ENCODE results near the gene TRAF3IP1.

TRAF3IP1 gene

GRCh38 chr2:238408615-238409340 lies 88.5 kb downstream of the TRAF3IP1 start:
- DNase-seq (ENCODE audit: low read depth in 2 of 2), result no peak

DNA sequence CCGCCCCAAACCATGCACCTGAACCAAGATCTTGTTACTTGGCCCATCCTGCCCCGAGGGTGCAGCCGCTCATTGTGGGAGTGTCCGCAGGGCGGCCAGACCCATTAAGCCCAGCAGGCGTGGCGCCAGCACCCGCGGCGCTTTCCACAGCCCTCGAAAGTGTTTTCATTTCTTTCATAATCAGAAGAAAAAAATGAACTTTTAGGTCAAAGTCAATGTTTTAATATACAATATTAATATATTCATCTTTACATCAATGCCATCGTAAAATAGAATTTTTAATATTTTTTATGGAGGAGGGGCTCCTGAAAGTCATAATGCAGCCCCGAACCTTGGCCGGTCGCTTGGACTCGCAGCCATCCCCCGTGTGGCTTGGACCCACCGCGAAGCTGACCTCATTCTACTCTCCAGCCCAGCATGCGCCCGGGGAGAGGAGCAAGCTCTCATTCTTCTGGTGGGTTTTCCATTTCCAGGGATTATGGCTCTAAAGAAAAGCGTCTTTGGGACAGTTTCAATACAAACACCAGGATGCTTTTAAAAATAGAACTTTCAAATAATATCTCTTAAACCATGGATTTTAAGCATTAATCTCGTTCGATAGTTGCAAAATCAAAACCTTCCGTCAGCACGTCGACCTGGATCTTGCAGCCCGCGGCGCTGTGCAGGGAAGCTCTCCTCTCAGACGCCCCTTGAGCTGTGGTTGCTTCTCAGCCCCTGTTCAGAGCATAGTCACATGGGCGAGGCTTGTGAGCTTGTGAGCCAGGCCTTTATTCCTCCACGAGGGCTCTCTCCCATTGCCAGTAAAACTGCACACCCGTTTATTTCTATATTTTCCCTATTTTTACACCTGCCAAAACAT lies 89.3 kb downstream of the TRAF3IP1 start:
- DNase-seq (ENCODE audit: low read depth in 2 of 2), result no peak

DNA sequence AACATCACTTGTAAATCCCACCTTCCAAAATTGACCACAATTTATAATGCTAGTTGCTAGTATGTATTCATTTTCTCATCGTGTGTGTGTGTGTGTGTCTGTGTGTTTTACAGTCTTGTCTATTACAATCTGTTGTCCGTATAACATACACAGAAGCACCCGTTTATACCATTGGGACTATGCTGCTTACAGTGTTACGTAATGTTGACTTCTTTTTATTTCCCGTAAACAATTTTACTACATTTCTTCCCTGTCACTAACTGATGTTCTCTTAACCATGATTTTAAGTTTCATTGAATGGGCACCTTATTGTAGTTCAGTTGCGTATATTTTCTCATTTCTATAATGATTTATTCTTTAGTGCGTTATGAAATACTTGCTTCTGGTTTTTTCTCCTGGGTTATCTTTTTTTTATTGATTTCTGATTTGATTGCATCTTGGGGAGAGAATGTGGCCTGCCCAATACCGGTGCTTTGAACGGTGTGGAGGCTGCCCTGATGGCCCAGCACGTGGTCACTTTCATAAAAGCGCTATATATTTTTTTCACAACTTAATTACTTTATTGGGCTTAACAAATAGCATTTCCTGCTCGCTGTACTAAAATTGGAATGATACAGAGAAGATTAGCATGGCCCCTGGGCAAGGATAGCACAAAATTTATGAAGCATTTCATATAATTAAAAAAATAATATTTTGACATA lies 91.9 kb downstream of the TRAF3IP1 start:
- DNase-seq (ENCODE audit: low read depth in 2 of 2), result no peak

DNA sequence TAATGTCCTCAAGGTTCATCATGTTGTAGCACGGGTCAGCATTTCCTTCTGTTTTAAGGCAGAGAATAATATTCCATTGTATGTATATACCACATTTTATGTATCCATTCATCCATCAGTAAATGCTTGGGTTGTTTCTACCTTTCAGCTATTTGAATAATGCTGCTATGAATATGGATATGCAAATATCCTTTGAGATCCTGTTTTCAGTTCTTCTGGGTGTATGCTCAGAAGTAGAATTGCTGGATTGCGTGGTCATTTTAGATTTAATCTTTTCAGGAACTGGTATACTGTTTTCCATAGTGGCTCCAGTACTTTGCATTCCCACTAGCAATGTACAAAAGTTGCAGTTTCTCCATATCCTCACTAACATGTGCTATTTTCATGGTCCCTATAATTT lies 93.0 kb downstream of the TRAF3IP1 start:
- DNase-seq (ENCODE audit: low read depth in 2 of 2), result no peak

GRCh38 chr2:238415036-238415764 lies 94.9 kb downstream of the TRAF3IP1 start:
- DNase-seq (ENCODE audit: low read depth in 2 of 2), result no peak

DNA sequence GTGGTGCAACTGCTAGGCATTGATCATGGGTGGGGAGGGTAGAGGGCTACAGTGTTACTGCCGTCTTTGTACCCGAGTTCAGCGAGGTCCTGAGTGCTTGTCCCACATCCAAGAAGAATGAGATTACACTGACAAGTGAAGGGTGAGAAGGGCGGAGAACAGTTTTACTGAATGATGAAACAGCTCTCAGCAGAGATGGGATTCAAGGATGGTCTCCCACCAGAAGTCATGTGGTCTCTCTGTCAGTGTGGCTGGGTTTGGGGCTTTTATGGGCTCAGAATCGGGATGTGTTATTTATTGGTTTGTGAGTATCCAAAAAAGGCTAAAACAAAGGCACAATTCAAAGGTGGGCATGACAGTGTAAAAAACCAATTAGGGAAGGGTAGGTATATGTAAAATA lies 95.6 kb downstream of the TRAF3IP1 start:
- DNase-seq (ENCODE audit: low read depth in 2 of 2), result no peak

DNA sequence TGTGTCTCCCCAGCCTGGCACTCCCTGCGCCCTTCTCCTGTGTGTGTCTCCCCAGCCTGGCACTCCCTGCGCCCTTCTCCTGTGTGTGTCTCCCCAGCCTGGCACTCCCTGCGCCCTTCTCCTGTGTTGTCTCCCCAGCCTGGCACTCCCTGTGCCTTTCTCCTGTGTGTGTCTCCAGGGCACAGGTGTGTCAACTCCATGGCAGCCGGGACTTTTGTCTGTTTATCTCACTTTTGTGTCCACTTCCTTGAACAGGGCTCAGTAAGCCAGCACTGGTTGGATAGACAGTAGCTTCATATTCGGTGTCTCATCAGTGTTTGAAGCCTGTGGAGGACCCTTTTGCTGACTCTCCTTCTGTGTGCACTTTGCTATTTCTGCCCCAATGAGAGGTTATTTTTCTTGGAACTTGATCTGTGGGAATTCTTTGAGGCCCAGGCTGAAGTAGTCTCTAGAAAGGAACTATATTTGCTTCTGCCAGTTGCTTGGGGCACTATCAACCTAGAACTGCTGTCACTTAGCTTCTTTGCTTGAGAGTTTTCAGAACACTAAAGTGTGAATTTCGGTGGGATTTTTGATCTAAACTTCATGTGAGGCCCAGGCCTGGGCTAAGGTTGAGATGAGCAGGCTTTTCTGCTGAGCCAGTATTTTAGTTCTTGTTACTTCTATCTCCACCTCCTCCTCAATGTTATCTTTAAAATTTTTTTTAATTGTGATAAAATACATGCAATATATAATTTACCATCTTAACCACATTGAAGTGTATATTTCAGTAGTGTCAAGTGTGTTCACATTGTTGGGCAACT lies 98.1 kb downstream of the TRAF3IP1 start:
- DNase-seq (ENCODE audit: low read depth in 2 of 2), result no peak

GRCh38 chr2:238418999-238419546 lies 98.8 kb downstream of the TRAF3IP1 start:
- no peak for DNase-seq (ENCODE audit: low read depth in 2 of 2)

DNA sequence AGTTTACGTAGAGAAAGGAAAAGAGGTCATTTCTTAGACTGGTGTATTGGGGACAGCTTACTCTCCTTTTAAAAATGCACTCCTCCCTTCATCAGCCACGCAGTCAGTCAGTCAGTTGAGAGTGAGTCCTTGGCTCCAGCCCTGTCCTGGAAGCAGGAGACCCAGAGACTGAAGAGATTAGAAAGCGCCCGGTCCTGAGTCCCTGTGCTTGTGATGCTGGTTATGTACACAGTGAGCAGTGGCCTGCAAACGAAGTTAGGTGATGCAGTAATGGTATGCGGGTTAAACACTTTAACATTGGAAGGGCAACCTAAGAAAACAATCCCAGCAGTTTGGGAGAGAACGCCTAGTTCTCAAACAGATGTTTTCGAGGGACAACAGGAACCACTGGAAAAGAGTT lies 100.1 kb downstream of the TRAF3IP1 start:
- DNase-seq (ENCODE audit: low read depth in 2 of 2), result no peak

DNA sequence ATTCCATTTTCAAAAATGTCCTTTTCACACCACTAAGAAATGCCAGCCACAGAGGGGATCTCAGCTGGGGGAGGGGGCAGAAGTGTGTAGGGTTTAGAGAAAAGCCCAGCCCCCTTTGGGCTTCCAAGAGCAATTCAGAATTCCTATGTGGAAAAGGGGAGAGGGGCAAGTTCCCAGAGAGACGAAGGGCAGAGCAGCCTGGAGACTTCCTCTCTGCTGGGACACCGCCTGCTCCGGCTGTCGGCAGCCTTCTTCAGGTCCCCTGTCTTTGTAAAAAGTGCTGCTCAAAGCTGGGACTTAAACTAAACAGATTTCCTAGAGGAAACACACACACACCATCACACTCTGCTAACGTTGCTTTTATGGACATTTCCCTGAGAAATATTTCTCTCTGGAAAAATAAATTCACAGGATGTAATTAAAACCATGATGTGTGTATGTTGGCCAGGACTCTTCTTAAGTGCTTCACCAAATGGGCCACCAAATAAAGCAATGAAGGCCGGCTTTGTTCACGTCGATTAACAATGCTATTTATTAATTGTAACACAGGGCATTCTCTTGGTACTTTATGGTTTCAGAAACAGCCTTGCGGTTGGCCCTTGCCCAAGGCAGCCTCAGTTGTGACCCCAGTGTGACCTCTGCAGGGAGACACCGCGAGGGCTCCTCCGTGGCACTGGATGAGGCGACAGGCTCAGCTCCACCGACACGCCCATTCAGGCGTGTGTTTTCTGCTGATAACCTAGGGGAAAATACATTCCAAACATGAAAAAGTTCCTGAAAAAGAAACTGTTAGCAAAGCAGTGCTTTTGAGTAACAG lies 100.8 kb downstream of the TRAF3IP1 start:
- DNase-seq (ENCODE audit: low read depth in 2 of 2), result no peak

GRCh38 chr2:238421695-238422035 lies 101.3 kb downstream of the TRAF3IP1 start:
- DNase-seq (ENCODE audit: low read depth in 2 of 2), result no peak

DNA sequence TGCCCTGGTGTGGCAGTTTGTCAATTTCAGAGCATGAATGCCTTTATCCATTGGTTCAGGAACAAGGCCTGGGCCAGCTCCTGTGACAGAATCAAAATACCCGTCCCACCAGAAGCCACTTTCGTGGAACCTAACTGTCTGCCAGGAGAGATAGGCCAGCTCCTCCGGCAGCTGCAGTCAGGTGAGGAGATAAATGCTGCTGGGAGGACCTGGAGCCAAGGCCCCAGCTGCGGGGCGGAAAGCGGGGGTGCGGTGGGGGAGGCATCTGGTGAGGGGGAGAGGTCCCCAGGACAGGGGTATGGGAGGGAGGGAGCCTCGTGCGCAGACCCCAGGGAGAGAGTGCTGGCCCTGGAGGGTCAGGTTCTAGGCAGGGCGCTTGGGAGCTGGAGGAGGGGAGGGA lies 102.0 kb downstream of the TRAF3IP1 start:
- DNase-seq (ENCODE audit: low read depth in 2 of 2), result no peak

- DNase-seq (ENCODE audit: low read depth in 2 of 2), result no peak
Measured at GRCh38 chr2:238422940-238423339, 102.6 kb downstream of the TRAF3IP1 start.

DNA sequence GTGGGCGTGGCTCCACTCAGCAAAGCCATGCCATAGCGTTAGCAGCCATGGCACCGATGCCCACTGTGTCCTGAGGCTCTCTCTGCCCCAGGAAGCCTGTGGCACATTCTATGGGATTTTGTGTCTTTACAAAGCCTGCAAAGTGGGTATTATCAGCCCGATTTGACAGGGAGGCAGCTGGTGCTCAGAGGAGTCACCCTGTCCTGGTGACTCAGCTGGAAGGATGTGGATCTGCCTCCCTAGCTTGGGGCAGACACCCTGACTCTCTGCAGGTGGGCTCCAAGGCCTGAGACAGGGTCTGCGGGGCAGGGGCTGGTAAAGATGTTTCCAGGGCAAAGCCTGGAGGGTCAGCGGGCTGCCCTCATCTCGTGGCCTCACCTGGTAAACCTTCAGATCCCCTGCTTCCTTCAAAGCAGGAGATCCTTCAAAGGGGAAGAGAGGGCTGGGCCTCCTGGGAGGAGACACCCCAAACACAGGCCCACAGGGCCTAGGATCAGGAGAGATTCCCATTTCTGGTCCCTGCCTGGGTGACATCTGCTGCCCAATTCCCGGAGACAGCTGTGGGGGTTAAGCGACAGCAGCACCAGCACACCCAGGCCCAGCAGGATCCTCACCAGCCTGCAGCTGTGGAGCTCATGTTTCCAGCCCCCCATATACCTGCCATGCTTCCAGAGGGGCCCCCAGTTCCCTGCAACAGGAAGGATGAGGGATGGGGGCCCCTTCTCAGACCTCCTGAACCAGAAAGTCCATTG lies 103.4 kb downstream of the TRAF3IP1 start:
- no peak for DNase-seq (ENCODE audit: low read depth in 2 of 2)

GRCh38 chr2:238424313-238424700 lies 104.0 kb downstream of the TRAF3IP1 start:
- DNase-seq (ENCODE audit: low read depth in 2 of 2), result no peak

DNA sequence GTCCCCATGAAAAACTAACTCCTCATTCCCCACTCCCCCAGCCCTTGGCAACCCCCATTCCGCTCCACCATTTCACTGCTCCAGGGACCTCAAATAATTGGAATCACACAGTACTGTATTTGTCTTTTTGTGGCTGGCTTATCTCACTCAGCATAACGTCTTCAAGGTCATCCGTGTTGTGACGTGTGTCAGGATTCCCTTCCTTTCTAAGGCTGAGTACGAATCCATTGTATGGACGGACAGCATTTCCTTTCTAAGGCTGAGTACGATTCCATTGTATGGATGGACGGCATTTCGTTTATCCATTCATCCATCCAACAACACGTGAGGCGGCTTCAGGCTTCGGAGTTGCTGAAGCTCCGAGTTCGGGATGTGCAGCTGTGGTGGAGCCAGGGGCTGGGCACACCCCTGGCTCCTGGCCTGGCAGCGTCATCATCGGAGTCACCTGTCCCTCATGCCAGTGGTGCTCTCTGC lies 105.2 kb downstream of the TRAF3IP1 start:
- no peak for DNase-seq (ENCODE audit: low read depth in 2 of 2)

GRCh38 chr2:238425979-238426567 lies 105.8 kb downstream of the TRAF3IP1 start:
- DNase-seq (ENCODE audit: low read depth in 2 of 2), result no peak

DNA sequence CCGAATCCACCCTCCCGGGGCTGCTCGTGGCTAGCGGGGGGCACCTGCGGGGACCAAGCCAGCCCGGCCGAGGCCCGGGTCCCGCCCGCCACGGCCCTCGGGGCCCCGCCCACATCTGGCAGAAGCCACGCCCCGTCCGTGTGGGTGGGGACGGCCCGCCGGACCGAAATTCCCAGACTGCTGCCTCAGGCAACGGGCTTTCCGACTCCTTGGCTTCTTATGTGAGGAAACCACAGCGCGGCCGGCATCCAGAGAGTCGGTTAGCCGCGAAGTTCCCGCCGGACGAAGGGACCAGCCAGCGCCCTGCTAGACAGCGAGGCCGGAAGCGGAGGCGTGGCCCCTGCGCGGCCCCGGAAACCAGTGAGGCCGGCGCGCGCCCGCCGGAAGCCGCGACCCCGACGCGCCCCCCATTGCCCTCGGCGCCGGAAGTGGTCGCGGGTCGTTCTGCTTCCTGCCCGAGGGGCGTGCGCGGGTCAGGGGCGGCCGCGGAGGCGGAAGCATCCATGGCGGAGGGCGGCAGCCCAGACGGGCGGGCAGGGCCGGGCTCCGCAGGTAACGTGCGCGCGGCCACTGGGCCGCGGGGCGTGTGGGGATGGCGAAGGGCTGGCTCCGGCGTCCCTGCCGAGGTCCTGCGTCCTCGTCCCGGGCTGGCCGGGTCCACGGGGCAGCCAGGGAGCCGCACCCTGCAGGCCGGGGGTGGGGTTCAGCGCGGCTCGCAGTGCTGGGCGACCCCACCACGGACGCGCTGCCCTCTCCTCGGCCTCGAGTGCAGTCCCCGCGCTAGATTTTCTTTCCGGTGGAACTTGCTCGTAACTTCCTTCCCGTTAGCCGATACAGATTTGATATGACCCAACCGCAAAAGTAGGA lies 106.5 kb downstream of the TRAF3IP1 start, which contains the start of gene ASB1:
TSS of gene ASB1 (plus strand) at position 360 of the 867 bp plus-strand sequence. CDS start at position 504, 144 bp downstream.
- peak; percentile 47 to 78 for DNase-seq (ENCODE audit: low read depth in 2 of 2)

Measured in stimulated activated CD8-positive, alpha-beta memory T cell treated with anti-CD3 and anti-CD28 coated beads, Interleukin-15, amount 100 ng/mL, for 4 hours (primary cell).